Gastrocnemius medialis (tissue), 4 donors: Measurements from ENCODE around the gene ADAP1. TPM values are rescaled to one million over a fixed set of nuclear protein-coding genes. Genes with fewer than 3 reads are reported as not detected.
"Not testable (repeated sequence)": the region's sequence is repeated elsewhere in the genome, so short reads cannot be mapped to it uniquely, and the experiment has no call there.

Source experiments
- ATAC-seq, 2 donors: fragments of 150-250 bp; one replicate each; pipeline ENCODE4 v1.9.1; 2016
- DNase-seq, 2 donors: peaks; one replicate each; pipeline ENCODE4 v3.0.0-alpha.2; 2019
- H3K27ac ChIP-seq, 4 donors: fragments of 200-600 bp; sonication (generic); 1 replicate in 1 of 4; 2 replicates in 3 of 4; pipeline ENCODE4 v1.5.1; 2016 to 2018; ENCODE audit warnings: mild to moderate bottlenecking in 2 of 4, moderate library complexity in 1 of 4
- H3K27me3 ChIP-seq, 3 donors: fragments of 200-600 bp; sonication (generic) in 2 of 3; 1 replicate in 1 of 3; 2 replicates in 2 of 3; pipeline versions ENCODE4 v1.5.1 to v1.6.0; 2016 to 2019; ENCODE audit warnings: mild to moderate bottlenecking in 1 of 3, moderate library complexity in 1 of 3
- H3K36me3 ChIP-seq, 2 donors: fragments of 200-600 bp; sonication (generic) in 1 of 2; one replicate each; pipeline ENCODE4 v1.5.1; 2017 to 2018
- H3K4me1 ChIP-seq, 2 donors: fragments of 200-600 bp; sonication (generic) in 1 of 2; one replicate each; pipeline ENCODE4 v1.5.1; 2016 to 2017; ENCODE audit warnings: mild to moderate bottlenecking in 2 of 2
- H3K4me3 ChIP-seq, 4 donors: fragments of 200-600 bp; sonication (generic) in 3 of 4; 1 replicate in 1 of 4; 2 replicates in 3 of 4; pipeline ENCODE4 v1.5.1; 2016 to 2019; ENCODE audit warnings: mild to moderate bottlenecking in 2 of 4
- H3K9me3 ChIP-seq, 3 donors: fragments of 200-600 bp; sonication (generic) in 2 of 3; 1 replicate in 1 of 3; 2 replicates in 2 of 3; pipeline ENCODE4 v1.5.1; 2016 to 2019
- CTCF ChIP-seq, 5 experiments: fragments of 450-650 bp in 3 of 5; fragments of 200-600 bp in 2 of 5; sonication (generic) in 2 of 5; IDR thresholded peaks in 4 of 5; conservative IDR thresholded peaks in 1 of 5; 1 replicate in 4 of 5; 2 replicates in 1 of 5; pipeline ENCODE4 v1.5.1; 2016 to 2019; ENCODE audit warnings: antibody characterized with exemption in 5 of 5, mild to moderate bottlenecking in 3 of 5, moderate library complexity in 3 of 5
- POLR2A ChIP-seq, 2 donors: fragments of 450-650 bp; IDR thresholded peaks; one replicate each; pipeline ENCODE4 v1.6.1; 2017; ENCODE audit warnings: antibody characterized with exemption in 2 of 2, mild to moderate bottlenecking in 2 of 2, moderate library complexity in 2 of 2
- in situ Hi-C, 4 donors: fragments of 200-750 bp; cut with MboI; loops; one replicate each; pipeline versions ENCODE4 v1.15.0 to v1.8.0; 2017; ENCODE audit warnings: low sequenced_read_pairs in 4 of 4
- intact Hi-C: fragments of 100-400 bp; cut with DNase I; formaldehyde crosslinking; loops from one replicate; pipeline ENCODE4 v1.15.1; 2023; ENCODE audit warnings: low total_unique reads
- total RNA-seq, 4 donors: library from RNA; depleted of rRNA; stranded (reverse); fragments of >200 nt; gene quantifications; one replicate each; pipeline versions ENCODE4 v1.1.0 to v1.2.3, GENCODE V29; 2016

ADAP1 gene
- 1 to 10 TPM in 2 of 4 donors, under 1 TPM in 2; 0.71 to 5.0 (median 1.1) TPM for total RNA-seq

- H3K4me1 ChIP-seq, result peaks cover 0 to 7% of the 10 kb centered on the region in 2 donors
- TF ChIP-seq CTCF (IDR thresholded peaks at IDR 0.05 in 4 of 5, conservative IDR thresholded peaks at IDR 0.05 in 1 of 5) (peak in 1 of 5 experiments; percentile 19), POLR2A (IDR thresholded peaks at IDR 0.05) (no peak)
- ATAC-seq, result peak in 1 of 2 donors; percentile 54
- intact Hi-C loops (loop anchor here (10.0 kb wide), 1 partner anchor 170 kb away; no protein-coding TSS in a partner anchor), in situ Hi-C loops (no loop called here)
- no peak within 1 kb of the TSS for H3K27ac ChIP-seq
- H3K4me3 ChIP-seq, result peak within 1 kb of the TSS; percentile 30 to 44 (median 39)
- peaks cover 26 to 38% (median 30%) of the 10 kb centered on the region in 3 donors for H3K27me3 ChIP-seq
- no peaks in the 10 kb centered on the region for H3K36me3 ChIP-seq
- H3K9me3 ChIP-seq, result no peaks in the 10 kb centered on the region
- no peak for DNase-seq
Measured at GRCh38 chr7:954330-955238, at the start of gene ADAP1. Gene ADAP1 (minus strand): TSS chr7:954680. CDS start chr7:954477, 203 bp downstream.

- H3K4me3 ChIP-seq, H3K9me3 ChIP-seq, H3K27ac ChIP-seq, H3K27me3 ChIP-seq, intact Hi-C loops, DNase-seq, H3K4me1 ChIP-seq, in situ Hi-C loops, H3K36me3 ChIP-seq, ATAC-seq: not testable (repeated sequence)
Measured at GRCh38 chr7:1002445-1002844, 48.0 kb upstream of the ADAP1 start.

GRCh38 chr7:1002026-1002425 lies 47.5 kb upstream of the ADAP1 start:
- H3K9me3 ChIP-seq, in situ Hi-C loops, H3K36me3 ChIP-seq, H3K27me3 ChIP-seq, DNase-seq, H3K4me1 ChIP-seq, intact Hi-C loops, H3K4me3 ChIP-seq, ATAC-seq, H3K27ac ChIP-seq: not testable (repeated sequence)

- H3K4me1 ChIP-seq, H3K36me3 ChIP-seq, H3K4me3 ChIP-seq, H3K27ac ChIP-seq, ATAC-seq, intact Hi-C loops, DNase-seq, H3K9me3 ChIP-seq, in situ Hi-C loops, H3K27me3 ChIP-seq: not testable (repeated sequence)
Measured at GRCh38 chr7:1001069-1001770, 46.7 kb upstream of the ADAP1 start.

- in situ Hi-C loops, result loop anchor here (10.0 to 25.0 kb wide), 3 partner anchors 45 to 162 kb away; partner anchors contain the start of genes ZFAND2A (in 2 of the 4) and GPR146 (in 1 of the 4)
- no peaks in the 10 kb centered on the region for H3K36me3 ChIP-seq
- no peak for DNase-seq
- H3K4me1 ChIP-seq, result no peaks in the 10 kb centered on the region
- no peak overlapping the region for H3K4me3 ChIP-seq
- no peak for ATAC-seq
- intact Hi-C loops, result no loop called here
- H3K27me3 ChIP-seq, result no peaks in the 10 kb centered on the region
- TF ChIP-seq CTCF (IDR thresholded peaks at IDR 0.05 in 4 of 5, conservative IDR thresholded peaks at IDR 0.05 in 1 of 5), result no peak
- TF ChIP-seq POLR2A (IDR thresholded peaks at IDR 0.05), result no peak
- no peak overlapping the region for H3K27ac ChIP-seq
- no peaks in the 10 kb centered on the region for H3K9me3 ChIP-seq
Measured at GRCh38 chr7:999941-1000935, 45.8 kb upstream of the ADAP1 start.
